DMS153 treated with DMSO at 0.1 percent for 48 hours (cell line): ENCODE results near the gene FIBCD1.
"Not testable (repeated sequence)": the region's sequence is repeated elsewhere in the genome, so short reads cannot be mapped to it uniquely, and the experiment has no call there.

Experiments
- DNase-seq: peaks from one replicate; lab custom pipeline; 2025; ENCODE audit not compliant: unreplicated experiment; lab: John Stamatoyannopoulos, UW

Gene FIBCD1

GRCh38 chr9:130973686-130974281 lies 34.7 kb upstream of the FIBCD1 start:
- DNase-seq: no peak

- no peak for DNase-seq
Measured at GRCh38 chr9:130972957-130973685, 34.1 kb upstream of the FIBCD1 start.

- DNase-seq: no peak
Measured at GRCh38 chr9:130972277-130972956, 33.4 kb upstream of the FIBCD1 start.

DNA sequence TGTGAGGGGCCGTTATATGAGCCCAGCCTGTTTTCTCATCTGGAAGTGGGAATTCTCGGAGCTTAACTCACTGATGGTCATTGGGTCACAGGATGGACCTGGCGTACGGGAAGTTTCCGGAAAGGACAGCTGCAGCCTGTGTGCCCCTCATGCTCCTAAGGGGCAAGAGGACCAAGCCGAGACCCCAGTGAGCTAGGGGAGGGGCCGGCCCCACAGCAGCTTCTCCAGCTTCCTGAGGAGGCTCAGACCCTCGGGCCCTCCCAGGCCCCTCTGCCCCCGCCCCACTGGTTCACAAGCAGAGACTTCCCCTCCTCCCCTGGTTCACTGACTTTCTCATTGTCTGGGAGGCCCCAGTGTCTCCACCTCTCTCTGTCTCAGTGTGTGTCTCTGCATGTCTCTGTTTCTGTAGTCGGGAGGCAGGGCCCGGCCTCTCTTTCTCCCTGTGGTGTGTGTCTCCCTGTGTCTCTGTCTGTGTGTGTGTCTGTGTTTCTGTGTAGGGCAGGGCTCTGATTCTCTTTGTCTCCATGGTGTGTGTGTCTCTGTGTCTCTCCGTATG lies 32.3 kb upstream of the FIBCD1 start:
- no peak for DNase-seq

DNA sequence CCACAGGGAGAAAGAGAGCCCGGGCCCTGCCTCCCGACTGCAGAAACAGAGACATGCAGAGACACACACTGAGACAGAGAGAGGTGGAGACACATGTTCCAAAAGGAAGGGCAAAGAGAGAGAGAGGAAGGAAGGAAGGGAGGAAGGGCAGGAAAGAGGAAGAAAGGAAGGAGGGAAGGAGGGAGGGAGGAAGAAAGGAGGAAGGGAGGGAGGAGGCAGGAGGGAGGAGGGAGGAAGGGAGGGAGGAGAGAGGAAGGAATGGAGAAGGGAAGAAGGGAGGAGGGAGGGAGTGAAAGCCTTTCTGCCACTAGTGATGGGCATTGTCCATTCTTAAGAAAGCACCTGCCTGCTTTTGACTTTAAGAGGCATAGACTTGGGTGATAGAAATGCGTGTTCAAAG lies 31.8 kb upstream of the FIBCD1 start:
- DNase-seq: no peak

GRCh38 chr9:130970052-130970451 lies 31.0 kb upstream of the FIBCD1 start:
- DNase-seq: no peak

DNA sequence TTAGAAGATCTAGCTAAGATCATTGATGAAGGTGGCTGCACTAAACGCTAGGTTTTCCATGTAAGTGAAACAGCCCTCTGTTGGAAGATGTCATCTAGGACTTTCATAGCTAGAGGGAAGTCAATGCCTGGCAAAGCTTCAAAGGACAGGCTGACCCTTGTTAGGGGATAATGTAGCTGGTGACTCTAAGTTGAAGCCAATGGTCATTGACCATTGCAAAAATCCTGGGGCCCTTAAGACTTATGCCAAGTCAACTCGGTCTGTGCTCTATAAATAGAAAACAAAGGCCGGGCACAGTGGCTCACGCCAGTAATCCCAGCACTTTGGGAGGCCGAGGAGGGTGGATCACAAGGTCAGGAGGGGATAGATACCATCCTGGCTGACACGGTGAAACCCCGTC lies 26.6 kb upstream of the FIBCD1 start:
- DNase-seq: no peak

DNA sequence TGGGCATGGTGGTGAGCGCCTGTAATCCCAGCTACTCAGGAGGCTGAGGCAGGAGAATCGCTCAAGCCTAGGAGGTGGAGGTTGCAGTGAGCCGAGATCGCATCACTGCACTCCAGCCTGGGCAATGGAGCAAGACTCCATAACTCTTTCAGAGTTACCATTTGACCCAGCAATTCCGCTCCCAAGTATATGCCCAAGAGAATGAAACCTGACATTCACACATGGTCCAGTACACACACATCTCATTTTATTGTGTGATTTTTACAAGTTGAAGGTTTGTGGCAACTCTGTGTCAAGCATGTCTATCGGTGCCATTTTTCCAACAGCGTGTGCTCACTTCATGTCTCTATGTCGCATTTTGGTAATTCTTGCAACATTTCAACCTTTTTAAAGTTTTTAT lies 24.9 kb upstream of the FIBCD1 start:
- DNase-seq: no peak

- DNase-seq: no peak
Measured at GRCh38 chr9:130963337-130963908, 24.4 kb upstream of the FIBCD1 start.

- DNase-seq: no peak
Measured at GRCh38 chr9:130962418-130963316, 23.6 kb upstream of the FIBCD1 start.

- DNase-seq: no peak
Measured at GRCh38 chr9:130961511-130962300, 22.7 kb upstream of the FIBCD1 start.

GRCh38 chr9:130960522-130961378 lies 21.7 kb upstream of the FIBCD1 start:
- no peak for DNase-seq

DNA sequence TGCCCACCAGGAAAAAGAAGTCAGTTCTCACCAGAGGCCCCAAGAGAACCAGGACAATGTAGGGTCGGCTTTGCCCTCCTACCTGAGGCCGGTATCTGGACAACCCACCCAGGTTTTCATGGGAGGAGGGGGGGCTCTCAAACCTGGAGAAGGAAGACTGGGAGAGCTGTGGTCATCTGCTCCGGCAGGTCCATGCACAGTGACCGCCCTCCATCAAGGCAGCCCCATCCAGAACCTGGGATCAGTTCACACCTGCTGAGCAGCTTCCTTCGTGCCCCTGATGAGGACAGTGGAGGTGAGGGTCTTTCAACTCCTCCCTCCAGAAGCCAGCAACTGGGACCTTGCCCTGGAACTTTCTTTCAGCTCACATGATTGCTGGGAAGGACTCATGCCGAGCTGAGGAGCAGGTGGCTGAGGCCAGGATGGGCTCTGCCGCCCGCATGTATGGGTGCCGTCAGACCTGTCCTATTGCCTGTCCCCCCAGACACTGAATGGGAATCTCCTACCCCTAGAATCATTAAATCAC lies 20.8 kb upstream of the FIBCD1 start:
- no peak for DNase-seq

GRCh38 chr9:130958564-130958963 lies 19.5 kb upstream of the FIBCD1 start:
- not testable (repeated sequence) for DNase-seq

- DNase-seq: no peak
Measured at GRCh38 chr9:130957451-130958203, 18.6 kb upstream of the FIBCD1 start.

DNA sequence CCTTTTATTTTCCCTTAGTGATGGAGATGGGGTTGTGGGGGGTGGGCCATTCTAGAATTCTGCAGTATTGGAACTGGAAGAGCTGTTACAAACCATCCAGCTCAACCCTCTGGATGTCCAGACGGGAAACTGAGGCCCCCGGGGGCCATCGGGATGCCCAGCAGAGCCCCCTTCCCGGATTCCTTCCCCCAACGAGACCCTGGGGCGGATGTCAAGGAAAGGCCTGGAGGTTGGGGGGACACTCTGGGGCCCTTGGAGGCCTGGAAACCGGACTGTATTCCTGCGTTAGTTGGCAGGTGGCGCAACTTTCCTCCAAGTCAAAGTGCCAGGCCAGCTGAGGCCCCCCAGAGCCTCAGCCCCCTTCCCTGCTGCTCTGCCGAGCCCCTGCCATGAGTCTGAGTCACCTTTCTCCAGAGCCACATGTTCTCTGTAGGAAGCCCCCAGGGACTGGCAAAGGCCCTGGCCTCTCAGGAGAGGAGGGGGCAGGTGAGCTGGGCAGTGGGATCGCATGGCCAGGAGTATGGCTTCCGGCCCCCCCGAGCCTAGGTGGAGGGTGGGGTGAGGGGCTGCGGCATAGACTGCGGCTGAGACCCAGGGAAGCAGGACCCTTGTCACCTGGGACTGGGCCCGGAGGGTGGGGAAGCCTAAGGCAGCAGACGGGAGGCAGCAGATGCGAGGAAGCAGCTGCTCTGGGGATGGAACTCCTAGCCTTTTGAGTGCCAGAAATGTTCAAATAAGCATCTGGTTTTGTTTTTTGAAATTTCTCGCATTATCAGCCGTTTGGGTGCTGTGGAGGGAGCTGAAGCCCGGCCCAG lies 17.8 kb upstream of the FIBCD1 start:
- no peak for DNase-seq

DNA sequence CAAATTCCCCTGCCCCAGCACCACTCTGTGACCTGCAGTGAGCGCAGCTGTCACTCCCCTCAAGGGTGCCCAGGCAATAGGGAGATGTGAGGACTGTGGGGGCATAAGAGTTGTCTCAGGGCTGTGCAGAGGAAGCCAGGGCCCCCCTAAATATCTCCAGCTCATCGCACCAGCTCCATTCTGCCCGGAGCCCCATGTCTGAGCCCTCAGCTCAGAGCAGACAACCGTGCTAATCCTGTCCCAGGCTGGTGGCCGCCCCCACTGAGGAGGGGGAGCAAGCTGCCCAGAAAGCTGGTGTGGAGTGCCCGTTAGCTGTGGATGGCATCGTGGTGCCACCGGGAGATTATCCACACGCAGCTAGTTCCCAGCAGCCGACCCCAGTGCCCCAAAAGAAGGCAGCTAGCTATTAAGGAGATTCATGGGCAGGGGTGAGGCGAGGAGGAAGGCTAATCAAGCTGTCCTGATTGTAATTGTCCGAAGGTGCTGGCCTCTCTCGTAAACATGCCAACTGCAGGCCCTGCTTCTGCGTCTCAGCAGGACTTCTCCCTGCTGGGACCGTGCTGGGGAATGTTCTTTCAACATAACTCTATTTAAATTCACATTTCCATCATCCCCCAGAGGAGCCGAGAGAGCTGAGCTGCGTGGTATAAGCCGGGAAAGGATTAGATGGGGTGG lies 17.0 kb upstream of the FIBCD1 start:
- DNase-seq: no peak
